ENCODE data around the gene NXPE4.

DNA sequence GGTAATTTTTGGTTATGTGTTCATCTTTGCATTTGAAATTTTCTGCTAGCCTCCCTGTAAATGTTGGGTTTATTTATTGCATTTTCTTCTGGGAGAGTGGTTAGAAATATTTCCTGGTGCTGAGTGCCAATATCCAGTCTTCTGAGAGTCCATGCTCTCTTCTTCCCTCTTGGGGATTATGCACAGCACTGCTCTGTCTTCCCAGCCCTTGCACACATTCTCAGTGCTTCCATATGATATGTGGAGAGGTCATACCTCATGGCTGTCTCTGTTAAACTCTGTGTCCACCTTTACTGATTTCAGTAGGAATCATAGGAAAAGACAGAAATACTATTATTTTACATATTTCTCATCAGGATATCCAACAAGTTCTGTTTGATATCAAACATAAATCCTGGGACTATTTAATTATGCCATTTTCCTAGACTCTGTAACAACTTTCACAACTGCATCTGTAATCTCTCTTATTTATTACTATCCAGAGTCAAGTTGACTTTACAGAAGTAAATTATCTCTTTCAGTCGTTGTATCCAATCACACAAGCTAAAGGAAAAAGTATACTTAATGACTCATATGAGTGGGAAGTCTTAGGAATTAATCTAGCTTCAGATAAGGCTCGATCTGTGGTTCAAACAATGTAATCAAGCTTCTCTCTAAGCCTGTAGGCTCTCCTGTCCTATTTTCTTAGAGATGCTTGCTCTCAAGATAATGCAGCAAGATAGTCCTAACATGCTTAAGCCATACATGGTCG lies 33.2 kb downstream of the NXPE4 start:
- no peak for TF ChIP-seq POLR2A (IDR thresholded peaks at IDR 0.05; ENCODE audit: low read depth, low read length)
- TF ChIP-seq TAF1 (IDR thresholded peaks at IDR 0.05; ENCODE audit: borderline replicate concordance, low read depth, low read length): no peak
